ENCODE measurements around the gene GFI1.

Gene GFI1

DNA sequence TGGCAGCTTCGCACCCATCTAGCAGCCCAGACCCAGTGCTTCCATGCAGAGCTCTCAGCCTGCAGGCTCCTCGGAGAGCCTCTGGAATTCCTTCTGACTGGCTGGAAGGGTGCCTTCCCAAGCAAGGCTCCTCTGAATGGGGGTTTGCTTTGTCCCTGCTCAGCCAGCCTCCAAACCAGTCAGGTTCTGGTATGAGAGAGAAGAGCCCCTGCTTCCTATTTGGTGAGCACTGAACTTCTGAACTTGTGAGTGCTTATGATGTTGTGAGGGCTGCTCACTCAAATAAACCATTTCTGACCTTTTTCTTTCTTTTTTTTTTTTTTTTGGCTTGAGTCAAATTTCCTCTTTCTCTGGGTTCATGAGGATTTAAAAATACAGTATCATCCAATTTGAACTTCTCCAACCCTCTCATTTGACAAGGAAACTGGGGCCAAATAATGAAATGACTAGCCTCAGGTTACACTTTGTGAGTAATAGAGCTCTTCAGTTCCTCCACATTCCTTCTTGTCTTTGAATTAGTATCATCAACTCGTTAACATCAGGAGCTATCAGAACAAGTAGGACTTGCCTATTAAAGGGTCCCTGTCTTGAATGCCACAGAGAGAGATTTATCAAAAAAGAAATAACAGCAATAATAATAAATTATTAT lies 39.6 kb downstream of the GFI1 start:
- no peak for DNase-seq (ENCODE audit: low read depth)
- H3K4me3 ChIP-seq (ENCODE audit: low read depth, low read length), result no peak overlapping the region
- in situ Hi-C loops (cut with HindIII; ENCODE audit: low sequenced_read_pairs), result no loop called here
- TF ChIP-seq CTCF (IDR thresholded peaks at IDR 0.05; ENCODE audit: low read depth, low read length, missing control alignments), result no peak

DNA sequence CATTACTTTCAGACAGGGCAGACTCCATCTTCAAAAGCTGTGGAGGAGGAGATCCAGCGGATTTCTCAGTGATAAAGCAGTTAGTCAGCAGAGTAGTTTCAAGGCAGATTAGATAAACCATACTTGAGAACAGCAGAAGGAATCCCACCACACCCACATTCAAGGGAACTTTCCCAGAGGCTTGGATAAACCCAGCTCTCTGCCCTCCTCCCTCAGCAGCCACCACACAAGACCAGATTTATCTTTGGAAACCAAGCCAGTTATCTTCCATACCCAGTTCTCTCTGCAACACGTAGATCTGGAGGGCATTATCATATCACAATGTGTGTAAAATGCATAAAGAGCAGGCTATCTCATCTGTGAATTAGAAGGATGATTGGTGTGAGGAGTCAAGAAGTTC lies 40.2 kb downstream of the GFI1 start:
- DNase-seq (ENCODE audit: low read depth), result no peak
- in situ Hi-C loops (cut with HindIII; ENCODE audit: low sequenced_read_pairs), result no loop called here
- TF ChIP-seq CTCF (IDR thresholded peaks at IDR 0.05; ENCODE audit: low read depth, low read length, missing control alignments), result no peak
- H3K4me3 ChIP-seq (ENCODE audit: low read depth, low read length), result no peak overlapping the region

DNA sequence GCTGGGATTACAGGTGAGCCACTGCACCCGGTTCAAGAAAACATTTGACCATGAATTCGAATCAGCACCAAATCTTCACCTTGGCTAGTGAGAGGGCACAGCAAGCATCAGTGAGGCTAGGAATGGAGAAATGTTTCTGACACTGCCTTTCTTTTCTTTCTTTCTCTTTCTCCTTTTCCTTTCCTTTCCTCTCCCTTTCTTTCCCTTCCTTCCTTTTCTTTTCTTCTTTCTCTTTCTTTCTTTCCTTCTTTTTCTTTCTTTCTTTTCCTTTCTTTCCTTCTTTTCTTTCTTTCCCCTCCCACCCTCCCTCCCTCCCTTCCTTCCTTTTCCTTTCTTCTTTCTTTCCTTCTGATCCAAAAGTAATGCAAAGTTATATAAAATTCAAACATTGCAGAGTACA lies 40.9 kb downstream of the GFI1 start:
- no peak overlapping the region for H3K4me3 ChIP-seq (ENCODE audit: low read depth, low read length)
- no peak for TF ChIP-seq CTCF (IDR thresholded peaks at IDR 0.05; ENCODE audit: low read depth, low read length, missing control alignments)
- no peak for DNase-seq (ENCODE audit: low read depth)
- in situ Hi-C loops (cut with HindIII; ENCODE audit: low sequenced_read_pairs), result no loop called here

DNA sequence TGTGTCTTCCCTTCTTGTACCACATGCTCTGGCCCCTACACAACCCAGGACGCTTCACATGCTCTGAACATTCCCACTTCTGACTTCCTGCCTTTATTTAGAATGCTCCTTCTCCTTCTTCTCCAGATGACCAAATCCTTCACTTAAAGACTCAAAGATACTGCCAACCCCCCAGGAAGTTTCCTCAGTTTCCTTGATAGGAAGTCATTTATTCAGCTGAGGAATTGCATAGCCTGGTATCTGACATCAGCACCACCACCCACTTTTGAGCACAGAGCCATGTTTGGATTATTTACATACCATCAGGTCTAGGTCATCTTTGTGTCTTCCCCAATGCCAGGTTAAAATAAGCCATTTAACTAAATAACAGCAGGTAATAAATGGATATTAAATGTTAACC lies 42.4 kb downstream of the GFI1 start:
- TF ChIP-seq CTCF (IDR thresholded peaks at IDR 0.05; ENCODE audit: low read depth, low read length, missing control alignments), result no peak
- in situ Hi-C loops (cut with HindIII; ENCODE audit: low sequenced_read_pairs), result no loop called here
- no peak overlapping the region for H3K4me3 ChIP-seq (ENCODE audit: low read depth, low read length)
- no peak for DNase-seq (ENCODE audit: low read depth)

DNA sequence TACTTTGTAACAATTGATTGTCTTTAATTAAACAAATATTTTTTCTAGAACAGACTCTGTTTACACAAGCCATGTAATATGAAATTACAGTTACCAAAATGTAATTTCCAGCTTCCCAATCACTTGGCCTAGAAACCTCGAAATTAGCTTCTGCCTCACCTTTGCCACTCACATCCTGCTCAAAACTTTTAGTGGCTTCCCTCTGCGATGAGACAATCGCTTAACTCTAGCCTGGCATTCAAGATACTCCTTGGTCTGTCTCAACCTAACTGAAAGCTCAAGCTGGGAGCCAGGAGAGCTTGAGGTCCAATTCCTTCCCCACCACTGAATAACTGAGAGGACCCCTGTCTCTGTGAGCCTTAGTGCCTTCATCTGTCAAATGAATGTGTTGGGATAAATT lies 42.8 kb downstream of the GFI1 start:
- no peak for DNase-seq (ENCODE audit: low read depth)
- no peak overlapping the region for H3K4me3 ChIP-seq (ENCODE audit: low read depth, low read length)
- in situ Hi-C loops (cut with HindIII; ENCODE audit: low sequenced_read_pairs), result no loop called here
- TF ChIP-seq CTCF (IDR thresholded peaks at IDR 0.05; ENCODE audit: low read depth, low read length, missing control alignments), result no peak

- H3K4me3 ChIP-seq (ENCODE audit: low read depth, low read length), result no peak overlapping the region
- in situ Hi-C loops (cut with HindIII; ENCODE audit: low sequenced_read_pairs), result no loop called here
- TF ChIP-seq CTCF (IDR thresholded peaks at IDR 0.05; ENCODE audit: low read depth, low read length, missing control alignments), result no peak
- DNase-seq (ENCODE audit: low read depth), result no peak
These were observed 44.4 kb downstream of the GFI1 start for GRCh38 chr1:92442351-92442750.

All from astrocyte of the cerebellum (primary cell).